Spleen (tissue), 7 donors: ENCODE data around the gene PHACTR2.

Source experiments
- CTCF ChIP-seq, 11 experiments: fragments of 200-600 bp in 7 of 11; fragments of 450-650 bp in 4 of 11; sonication (generic) in 4 of 11; IDR thresholded peaks in 8 of 11; conservative IDR thresholded peaks in 3 of 11; 1 replicate in 7 of 11; 2 replicates in 4 of 11; pipeline versions ENCODE4 v1.4.0 to v1.8.0; 2016 to 2021; ENCODE audit warnings: antibody characterized with exemption in 11 of 11, inconsistent platforms in 4 of 11, mild to moderate bottlenecking in 1 of 11
- POLR2AphosphoS5 ChIP-seq, 3 donors: sonication (generic); formaldehyde crosslinking; IDR thresholded peaks; one replicate each; pipeline ENCODE4 v1.5.1; 2017; ENCODE audit warnings: antibody characterized with exemption in 3 of 3
- donor health status: DM: no; HTN: no; CAD: no; lungs with moderate emphysema.
- donor health status: DM: no; HTN: no; CAD: no.
- donor health status: DM: no; HTN: no; CAD: no.

- TF ChIP-seq CTCF (IDR thresholded peaks at IDR 0.05 in 8 of 11, conservative IDR thresholded peaks at IDR 0.05 in 3 of 11) (no peak), POLR2AphosphoS5 (IDR thresholded peaks at IDR 0.05) (no peak)
Measured at GRCh38 chr6:143757346-143757832, 79.6 kb downstream of the PHACTR2 start.
